ENCODE measurements around the gene LAMB3.

Gene LAMB3

GRCh38 chr1:209633335-209633997, 18.8 kb downstream of the LAMB3 start:
- DNase-seq (ENCODE audit: low read depth, low spot score) = no peak

GRCh38 chr1:209630383-209631225, 21.6 kb downstream of the LAMB3 start:
- no peak for DNase-seq (ENCODE audit: low read depth, low spot score)

GRCh38 chr1:209629621-209630382, 22.4 kb downstream of the LAMB3 start:
- no peak for DNase-seq (ENCODE audit: low read depth, low spot score)

DNA sequence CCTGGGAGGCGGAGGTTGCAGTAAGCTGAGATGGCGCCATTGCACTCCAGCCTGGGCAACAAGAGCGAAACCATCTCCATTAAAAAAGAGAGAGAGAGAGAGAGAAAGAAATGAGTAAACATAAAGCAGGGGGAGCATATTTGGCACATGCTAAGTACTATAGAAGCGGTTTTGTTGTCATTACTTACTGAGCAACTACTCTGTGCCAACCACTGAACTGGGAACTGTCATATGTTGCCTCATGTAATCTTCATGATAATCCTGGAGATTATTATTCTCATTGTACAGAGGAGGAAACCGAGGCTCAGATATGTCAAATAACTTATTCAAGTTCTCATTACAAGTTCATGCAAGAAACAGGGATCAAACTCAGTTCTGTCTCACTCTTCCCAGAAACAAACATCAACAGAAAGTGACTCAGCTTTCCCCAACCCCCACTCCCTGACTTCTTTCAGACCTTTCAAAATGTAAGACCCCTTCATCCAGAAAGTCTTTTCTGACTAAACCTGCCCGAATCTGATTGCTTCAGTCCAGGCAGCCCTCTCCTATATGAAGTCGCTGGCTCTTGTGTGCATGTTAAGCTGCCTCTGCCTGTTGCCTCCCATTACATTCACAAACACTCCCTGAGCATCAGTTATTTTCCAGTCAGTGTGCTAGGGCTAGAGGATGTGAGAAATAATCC, 23.5 kb downstream of the LAMB3 start:
- no peak for DNase-seq (ENCODE audit: low read depth, low spot score)

DNA sequence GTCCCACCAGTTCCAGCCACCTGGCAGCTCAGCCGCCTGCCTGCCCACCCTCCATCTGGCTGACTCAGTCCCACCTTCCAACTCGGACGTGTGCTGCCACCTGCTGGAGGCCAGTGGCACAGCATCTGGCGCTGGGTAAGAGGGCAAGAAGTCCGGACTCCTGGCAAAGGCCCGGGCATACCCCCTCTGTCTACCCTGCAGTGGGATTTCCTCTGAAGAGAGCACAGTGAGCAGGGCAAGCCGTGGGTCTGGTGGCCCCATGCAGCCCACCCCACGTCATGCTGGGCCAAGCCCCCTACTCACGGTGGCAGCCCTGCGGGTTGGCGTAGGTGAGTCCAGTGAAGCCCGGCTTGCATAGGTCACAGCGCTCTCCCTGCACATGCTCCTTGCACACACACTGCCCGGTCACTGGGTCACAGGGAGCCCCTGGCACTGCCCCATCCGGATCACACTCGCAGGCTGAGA, 24.5 kb downstream of the LAMB3 start:
- peak; percentile 85 for DNase-seq (ENCODE audit: low read depth, low spot score)

GRCh38 chr1:209627027-209627731, 25.0 kb downstream of the LAMB3 start:
- DNase-seq (ENCODE audit: low read depth, low spot score) = no peak

GRCh38 chr1:209626346-209627026, 25.7 kb downstream of the LAMB3 start:
- no peak for DNase-seq (ENCODE audit: low read depth, low spot score)

- DNase-seq (ENCODE audit: low read depth, low spot score) = peak; percentile 24
Observed at GRCh38 chr1:209625791-209626285, 26.4 kb downstream of the LAMB3 start.

DNA sequence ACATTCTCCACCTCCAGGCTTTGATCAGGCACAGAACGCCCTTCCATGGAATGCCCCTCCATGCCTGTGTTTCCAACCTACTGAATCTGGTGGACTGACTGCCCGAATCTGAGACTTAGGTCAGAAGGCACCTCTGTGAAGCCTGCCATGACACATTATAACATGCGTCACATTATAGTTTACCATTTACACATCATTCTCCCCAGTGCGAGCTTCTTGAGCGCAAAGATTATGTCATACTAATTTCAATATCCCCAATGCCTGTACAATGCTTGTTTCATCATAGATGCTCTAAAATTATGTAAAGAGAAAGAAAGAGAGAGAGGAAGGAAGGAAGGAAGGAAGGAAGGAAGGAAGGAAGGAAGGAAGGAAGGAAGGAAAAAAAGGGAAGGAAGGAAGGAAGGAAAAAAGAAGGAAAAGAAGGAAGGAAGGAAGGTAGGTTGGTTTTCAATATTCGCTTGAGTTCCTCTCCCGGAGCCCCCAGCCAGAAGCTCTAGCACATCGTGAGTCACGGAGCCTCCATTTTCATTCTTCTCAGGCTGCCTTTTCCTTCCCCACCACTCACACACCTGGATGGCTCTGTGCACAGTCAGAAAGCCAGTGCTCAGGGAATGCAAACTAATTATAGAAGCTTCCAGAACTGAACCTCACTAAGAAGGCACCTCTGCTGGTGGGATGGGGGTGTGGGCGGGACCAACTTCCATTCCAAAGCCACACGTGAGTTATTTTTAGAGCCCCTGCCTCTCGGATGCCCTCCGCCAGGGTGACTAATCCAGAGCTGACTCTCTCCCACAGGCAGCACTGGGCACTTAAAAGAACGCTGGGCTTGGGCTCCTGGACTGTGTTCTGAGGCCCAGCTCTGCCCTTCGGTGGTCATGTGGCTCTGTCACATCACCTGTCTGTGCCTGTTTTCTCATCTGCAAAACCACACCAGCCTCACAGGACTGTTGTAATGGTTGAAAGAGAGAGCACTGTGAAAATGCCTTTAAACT, 27.4 kb downstream of the LAMB3 start:
- DNase-seq (ENCODE audit: low read depth, low spot score) = peak; percentile 59

DNA sequence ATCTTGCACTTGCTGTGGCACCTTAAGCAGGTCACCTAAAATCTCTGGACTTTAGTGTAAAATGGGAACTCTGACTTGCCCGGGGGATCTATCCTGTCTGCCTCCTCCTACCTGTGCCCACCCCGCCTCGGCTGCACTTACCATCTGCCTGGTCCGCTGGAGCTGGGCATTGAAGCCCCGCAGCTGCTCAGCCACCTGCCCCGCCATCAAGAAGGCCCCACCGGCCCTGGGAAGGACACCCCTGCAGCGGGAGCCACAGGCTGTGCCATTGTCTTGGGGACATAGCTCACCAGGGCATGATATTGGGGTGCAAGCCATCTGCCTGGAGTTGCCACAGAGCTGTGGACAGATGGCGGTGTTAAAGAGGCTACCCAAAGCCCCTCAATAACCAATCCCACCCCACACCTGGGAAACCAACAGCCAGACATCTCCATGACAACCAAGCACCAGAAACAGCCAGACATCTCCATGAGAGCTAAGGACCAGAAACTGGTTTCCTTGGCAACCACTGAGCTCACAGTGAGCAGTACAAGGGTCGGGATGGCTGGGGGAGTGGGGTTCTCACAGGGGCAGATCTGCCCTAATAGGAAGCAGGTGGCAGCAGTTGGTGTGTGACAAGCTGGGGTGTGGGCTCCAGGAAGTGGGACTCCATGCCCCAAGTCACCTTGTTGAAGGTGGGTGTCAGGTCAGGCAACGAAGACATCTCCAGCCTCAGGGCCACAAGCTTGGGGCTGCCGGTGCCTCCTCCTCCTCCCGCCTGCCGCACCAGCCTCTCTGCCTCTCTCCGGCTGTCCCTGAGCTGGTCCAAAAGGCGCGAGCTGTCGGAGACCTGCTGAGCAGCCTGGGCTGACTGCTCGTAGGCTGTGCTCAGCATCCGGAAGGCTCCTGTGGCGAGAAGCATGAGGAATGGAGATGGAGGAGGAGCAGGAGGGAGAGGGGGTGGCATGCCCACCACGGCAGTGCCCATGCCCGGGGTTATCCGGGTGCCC, 29.1 kb downstream of the LAMB3 start:
- no peak for DNase-seq (ENCODE audit: low read depth, low spot score)

GRCh38 chr1:209621741-209622655, 30.2 kb downstream of the LAMB3 start:
- no peak for DNase-seq (ENCODE audit: low read depth, low spot score)

- DNase-seq (ENCODE audit: low read depth, low spot score) = no peak
Observed at GRCh38 chr1:209621286-209621685, 30.9 kb downstream of the LAMB3 start.

DNA sequence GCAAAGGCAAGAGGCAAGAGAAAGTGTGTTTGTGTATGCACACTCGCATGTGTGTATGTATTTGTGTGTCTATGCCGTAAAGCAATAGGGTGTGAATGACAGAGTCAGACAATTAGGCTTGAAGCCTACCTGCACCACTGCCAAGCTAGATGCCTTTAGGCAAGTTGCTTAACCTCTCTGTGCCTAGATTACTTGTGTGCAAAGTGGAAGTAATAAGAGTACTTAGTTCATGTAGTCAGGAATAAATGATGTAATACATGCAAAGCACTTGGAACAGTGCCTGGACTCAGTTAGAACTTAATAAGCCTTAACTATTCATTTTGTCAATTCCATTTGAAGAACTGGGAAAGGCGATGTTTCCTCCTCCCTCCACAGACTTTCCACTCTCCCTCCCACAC, 31.7 kb downstream of the LAMB3 start:
- peak; percentile 49 for DNase-seq (ENCODE audit: low read depth, low spot score)

DNA sequence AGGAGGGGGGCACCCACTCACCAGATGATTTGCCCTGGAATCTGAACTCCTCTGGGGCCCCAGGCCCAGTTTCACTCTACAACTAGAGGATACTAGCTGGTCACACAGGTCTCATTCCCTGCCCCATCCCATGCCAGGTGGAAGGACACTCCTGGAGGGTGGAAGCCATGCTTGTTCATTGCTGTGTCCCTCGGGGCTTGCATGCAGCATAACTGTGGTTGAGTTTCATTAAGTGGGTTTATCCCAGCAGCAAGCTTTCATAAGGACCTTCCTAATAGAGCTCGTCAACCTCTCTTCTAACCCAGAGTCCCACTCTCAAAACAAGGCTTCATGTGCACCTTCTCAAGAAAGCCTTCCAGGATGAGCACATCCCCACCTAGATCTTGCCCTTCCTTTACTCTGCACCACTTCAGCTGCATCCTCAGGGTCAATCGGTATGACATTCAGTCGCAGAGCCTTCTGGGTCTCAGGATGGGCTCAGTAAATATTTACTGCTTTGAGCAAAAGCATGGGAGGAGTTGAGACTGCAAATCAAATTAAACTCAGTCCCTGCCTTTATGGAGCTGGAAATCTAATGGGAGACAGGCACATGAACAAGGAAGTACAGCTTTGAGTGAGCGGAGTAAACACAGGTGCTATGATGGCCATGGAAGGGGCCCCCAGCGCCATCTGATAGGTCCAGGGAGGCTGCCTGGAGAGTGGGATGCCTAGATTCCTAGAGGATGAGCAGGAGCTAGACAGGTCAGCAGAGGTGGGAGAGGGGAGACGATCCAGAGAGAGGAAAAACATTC, 32.3 kb downstream of the LAMB3 start:
- no peak for DNase-seq (ENCODE audit: low read depth, low spot score)

- no peak for DNase-seq (ENCODE audit: low read depth, low spot score)
Observed at GRCh38 chr1:209618756-209619420, 33.3 kb downstream of the LAMB3 start.

All from astrocyte of the hippocampus (primary cell).